HG03159 (cell line): Measurements from ENCODE around the gene NCF2.

Source experiments
- ATAC-seq: cut with Tn5 transposase; IDR thresholded peaks from one replicate; pipeline ENCODE4 v1.9.1; 2021; ENCODE audit warnings: mild to moderate bottlenecking, moderate library complexity; ENCODE audit not compliant: unreplicated experiment

The NCF2 gene

DNA sequence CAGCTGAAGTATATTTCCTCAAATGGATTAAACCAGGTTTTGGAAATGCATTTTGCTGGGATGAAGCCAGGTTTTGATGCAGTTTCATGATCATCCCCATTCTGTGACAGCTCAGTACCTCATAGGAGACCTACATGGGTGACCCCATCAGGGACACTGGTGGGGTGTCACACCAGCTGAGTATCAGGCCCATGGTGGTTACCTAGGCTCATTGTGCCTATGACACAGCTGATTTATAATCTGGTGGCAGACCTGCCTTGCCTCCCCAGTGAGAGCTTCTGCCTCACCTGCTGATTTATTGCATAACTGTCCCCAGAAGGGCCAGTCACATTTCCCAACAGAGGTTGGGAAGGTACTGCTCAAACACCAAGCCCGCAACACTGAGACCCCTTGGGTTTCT, 3.8 kb downstream of the NCF2 start:
- ATAC-seq: no peak

DNA sequence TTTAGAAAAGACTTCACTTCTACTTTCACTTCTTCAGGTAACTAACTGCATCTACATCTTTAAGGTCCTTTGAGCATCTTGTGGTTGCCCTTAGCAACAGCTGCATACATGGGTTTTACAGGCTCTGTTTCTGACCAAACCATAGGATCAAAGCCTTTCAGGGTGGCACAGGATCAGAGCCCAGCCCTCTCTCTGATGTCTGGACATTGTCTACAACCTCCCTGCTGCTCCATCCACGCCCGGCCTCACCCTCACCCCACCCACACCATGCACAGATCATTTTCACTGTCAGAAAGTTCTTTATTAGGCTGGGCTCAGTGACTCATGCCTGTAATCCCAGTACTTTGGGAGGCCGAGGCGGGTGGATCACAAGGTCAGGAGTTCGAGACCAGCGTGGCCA, 5.2 kb downstream of the NCF2 start:
- peak; percentile 49 for ATAC-seq

DNA sequence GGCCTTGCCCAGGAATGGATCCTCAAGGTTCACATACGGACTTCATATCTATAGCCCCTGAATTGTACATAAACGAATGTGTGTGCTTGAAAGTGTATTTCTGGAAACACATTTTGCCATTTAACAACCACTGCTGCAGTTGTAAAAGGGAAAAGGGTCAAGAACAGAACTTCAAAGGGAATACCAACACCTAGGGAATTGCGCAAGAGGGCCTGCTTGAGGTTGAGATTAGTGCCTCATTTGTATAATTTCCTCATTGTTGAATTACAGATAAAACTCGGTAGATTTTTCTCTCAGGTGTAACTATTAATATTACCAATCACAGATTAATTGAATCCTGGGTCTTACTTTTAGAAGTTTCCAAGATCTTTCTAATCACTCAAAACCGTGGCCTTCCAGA, 6.1 kb downstream of the NCF2 start:
- ATAC-seq: no peak

DNA sequence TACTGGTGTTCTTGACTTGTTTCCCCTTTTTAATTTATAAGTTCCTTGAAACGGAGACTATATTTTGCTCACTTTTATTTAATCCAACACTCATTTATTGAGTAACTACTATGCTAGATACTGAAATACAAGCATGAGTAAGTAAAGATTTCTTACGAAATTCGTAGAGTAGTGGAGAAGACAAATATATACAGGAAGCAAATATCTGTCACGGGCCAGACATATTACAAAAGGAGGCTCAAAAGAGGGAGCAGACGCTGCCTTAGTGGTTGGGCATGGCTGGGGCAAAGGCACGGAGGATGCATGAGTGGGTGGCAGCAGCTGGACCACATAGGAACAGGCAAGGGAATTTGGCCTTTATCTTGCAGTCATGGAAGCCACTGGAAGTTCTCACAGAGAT, 6.8 kb downstream of the NCF2 start:
- no peak for ATAC-seq

DNA sequence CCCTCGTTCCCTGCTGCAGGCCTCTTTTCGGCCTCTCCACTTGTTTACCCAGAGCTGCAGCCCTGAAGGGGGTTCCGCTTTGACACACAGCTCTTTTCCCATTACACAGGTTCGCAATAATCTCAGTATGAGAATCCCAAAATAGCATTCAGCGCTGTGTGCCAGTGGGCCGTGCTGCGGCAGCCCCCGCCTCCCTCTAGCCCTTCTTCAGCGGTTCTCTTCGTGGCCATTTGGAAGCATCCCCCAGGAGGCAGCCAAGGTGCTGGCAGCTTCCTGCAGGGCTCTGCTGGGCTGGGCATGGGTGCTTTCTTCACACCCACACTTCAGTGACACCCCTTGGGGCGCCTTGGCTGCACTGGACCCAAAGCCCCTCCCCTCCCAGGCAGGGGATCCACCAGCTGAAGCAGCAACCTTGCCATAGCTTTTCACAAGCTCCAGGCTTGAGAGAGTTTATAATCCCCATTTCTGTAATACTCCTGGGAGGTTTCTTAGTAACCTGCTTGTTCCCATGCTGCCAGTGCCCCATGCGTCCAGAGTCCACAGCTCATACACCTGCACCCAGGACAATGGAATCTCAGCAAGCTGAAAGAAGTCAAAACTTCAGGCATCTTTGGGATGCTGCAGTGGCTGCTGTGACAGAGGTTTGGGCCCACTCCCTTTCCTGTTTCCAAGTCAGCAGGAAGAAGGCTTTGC, 8.1 kb downstream of the NCF2 start:
- ATAC-seq: no peak

DNA sequence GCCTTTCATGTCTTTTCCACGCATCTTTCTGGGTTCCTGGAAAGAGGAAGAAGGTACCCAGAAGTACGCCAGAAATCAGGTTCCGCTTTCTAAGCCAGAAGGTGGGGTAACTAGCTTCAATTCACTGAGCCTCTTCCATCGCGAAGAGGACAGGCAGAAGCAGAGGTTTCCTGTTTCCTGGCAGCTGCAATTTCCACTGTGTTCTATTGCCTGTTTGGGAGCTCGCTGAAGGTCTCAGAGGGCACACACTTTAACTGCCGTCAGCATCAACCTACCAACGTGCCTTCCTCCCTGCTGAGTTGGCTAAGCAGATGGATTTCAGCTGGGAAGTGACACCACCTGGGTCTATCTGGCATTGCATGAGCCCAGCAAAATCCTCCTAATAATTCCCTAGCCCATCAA, 10.0 kb downstream of the NCF2 start:
- no peak for ATAC-seq

DNA sequence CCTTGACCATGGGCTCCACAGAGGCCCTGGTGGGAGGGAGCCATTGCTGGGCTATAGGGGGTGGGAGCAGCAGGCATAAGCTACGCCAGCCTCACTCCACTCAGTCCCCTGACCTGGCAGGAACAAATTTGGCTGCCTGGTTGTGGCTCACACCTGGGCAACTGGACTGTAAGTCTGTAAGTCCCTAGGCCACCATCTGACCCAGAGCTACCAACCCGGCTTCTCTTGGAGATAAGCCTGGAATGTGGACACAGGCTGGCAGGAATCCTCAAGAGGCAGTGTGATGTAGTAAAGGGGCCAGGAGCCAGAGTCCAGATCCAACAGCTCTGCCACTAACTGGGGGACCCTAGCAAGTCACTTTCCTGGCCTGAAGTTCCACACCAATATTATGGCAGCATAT, 11.4 kb downstream of the NCF2 start:
- no peak for ATAC-seq

DNA sequence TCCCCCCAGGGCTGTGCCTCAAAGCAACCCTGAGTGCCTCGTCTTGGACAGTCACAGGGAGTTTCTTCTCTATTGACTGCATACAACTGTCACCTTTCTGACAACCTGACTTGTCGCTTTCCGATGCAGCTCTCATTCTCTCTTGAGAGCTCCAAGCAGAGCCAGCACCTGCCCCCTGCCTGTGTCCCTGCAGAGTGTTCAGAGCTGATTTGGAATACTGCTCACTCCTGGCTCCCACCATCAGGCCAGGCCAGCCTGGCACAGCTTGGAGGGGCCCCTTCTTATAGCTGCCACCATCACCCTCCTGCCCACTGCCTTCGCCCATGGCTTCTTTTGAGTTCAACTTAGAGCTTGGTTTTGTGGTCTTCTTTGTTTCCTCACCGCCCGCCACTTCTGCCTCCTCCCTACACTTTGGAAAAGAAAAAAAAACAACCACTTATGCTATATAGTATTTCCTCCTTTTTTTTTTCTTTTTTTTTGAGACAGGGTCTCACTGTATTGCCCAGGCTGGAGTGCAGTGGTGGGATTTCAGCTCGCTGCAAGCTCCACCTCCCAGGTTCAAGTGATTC, 12.3 kb downstream of the NCF2 start:
- no peak for ATAC-seq

DNA sequence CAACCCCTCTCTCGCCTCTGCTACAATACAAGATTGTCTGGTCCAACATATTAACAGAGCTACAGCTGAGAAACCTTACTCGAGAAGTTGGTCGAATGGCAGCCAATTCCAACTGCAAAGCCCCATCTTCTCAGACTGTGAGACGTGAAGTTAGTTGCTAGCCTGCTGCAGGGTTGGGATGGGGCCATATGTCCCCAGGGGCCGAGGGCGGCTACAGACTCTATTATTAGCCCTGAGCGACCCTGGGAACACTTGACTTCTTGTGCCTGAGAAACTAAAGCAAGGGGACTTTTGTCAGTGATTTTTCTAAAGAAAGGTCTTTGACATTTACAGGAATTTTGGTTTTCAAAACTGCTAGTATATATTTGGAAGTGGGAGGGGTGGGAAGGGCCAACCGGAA, 13.7 kb downstream of the NCF2 start:
- no peak for ATAC-seq

DNA sequence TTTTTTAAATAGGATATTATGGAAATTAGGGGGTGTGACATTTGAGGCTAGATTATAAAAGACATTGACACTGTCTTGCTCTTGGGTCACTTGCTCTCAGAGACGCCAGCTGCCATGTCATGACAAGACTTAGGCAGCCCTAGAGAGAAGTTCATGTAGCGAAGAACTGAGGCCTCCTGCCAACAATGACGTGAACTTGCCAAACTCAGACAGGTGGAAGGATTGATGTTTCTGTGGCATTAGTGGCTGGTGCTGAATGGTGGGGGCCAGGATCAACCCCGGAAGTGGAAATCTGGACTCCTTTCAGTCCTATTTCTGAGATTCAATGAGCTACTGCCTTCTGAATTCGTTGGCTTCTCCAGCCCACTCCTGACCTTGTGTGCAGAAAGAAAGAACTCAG, 14.7 kb downstream of the NCF2 start:
- ATAC-seq: no peak

DNA sequence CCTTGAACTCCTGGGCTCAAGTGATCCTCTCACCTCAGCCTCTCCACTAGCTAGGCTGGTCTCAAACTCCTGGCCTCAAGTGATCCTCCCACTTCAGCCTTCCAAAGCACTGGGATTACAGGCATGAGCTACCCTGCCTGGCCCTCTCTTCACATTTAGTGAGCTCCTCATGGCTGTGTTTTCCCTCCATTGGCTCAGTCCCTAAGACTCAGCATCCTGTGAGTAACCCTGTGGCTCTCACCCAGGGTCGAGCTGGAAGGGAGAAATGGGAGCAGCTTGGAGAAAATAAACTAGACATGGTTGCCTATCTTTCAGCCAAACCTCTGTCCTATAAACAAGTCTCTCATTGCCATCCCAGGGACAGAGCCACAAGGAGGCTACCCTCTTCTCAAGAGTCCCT, 17.5 kb downstream of the NCF2 start:
- no peak for ATAC-seq

DNA sequence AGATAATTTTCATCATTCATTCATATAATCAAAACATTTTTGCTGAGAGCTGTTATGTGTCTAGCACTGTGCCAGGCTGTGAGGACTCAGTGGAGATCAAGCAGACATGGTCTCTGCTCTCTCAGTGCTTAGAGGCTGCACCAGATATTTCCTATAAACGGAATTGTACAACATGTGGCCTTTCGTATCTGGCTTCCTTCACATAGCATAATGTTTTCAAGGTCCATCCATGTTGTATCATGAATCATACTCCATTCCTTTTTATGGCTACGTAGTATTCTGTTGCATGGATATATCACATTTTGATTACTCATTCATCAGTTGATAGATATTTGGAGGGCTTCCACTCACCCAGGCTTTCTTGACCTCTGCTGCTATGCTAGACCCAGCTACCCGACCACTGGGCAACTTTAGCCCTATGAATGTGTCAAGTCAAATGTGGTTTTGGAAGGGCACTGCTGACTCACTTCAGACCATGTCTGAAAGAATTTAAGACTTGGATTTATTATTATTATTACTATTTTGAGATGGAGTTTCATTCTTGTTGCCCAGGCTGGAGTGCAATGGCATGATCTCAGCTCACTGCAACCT, 18.5 kb downstream of the NCF2 start:
- ATAC-seq: no peak

DNA sequence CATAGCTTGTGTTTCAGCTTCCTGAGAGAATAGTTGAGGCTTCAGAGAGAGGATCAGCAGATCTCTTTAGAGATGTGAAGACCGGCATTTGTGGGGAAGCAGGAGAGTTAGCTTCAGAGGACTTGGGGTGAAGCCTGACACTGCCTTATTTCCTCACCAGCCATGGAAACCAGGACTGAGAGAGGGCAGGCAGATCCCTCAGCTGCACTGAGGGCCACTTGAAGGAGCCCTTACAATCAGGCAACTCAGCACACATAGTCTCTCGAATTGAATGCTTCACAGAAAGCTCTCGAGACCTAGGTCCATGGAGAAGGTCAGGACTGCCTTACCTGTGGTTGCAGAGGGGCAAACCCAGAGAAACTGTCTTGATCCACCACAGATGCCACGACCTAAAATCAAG, 19.8 kb downstream of the NCF2 start:
- no peak for ATAC-seq

DNA sequence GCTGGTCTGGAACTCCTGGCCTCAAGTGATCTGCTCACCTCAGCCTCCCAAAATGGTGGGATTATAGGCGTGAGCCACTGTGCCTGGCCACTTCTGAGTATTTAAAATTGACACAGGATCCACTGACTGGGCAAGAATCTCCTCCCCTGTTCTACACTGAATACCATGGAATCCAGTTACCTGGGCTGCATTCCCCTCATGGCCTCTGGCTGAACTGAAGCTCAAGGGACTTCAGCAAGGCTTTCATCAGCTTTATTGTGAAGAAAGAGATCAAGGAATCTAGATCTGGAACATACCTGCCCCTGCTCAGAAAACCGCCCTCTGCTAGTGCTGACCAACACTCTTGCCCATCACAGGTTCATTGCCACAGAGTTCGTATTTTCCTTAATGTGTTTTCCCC, 20.5 kb downstream of the NCF2 start:
- ATAC-seq: no peak

DNA sequence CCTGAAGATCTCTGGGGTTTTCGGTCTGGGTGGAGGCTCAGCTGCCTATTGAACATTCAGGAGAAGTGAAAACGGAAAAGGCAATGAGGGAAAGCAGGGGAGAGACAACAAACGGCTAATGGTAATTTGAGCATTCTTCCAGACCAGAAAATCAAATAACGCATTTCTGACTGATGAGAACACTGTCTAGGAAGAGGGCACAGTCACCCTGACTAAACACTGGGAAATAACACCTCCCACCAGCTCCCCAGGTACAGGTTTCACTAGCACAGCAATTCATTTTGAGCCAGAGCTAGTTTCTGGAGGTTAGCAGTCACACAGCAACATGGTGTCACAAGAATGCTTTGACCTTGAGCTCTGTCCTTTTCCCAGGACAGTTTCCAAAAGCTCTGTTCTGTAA, 21.1 kb downstream of the NCF2 start:
- no peak for ATAC-seq

DNA sequence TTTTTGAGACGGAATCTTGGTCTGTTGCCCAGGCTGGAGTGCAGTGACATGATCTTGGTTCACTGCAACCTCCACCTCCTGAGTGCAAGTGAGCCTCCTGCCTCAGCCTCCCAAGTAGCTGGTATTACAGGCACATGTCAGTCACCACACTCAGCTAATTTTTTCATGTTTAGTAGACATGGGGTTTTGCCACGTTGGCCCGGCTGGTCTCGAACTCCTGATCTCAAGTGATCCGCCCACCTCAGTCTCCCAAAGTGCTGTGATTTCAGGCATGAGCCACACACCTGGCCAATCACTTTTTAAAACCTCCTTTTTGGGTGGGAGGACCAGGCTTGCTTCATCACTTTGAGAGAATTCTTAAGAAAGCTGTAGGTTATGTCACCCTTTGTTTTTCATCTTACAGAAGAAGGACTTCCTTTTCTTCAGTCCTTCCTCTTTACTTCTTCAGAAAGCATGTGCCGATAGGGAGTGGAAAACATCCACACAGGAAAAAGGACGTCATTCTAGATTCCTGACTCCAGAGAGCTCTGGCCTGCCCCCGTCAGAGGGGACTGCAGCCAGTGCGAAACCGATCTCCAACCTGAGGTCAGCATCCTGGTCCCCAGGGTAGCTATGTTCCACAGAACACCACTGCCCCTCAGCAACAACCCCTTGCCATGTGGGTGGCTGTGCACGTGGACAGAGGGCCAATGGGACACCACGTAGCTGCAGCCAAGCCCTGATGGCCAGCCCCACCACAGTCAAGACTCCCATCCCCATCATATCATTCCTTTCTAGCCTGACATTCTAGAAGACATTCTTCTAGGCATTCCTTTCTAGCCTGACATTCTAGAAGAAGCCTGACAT, 21.9 kb downstream of the NCF2 start:
- ATAC-seq: no peak

DNA sequence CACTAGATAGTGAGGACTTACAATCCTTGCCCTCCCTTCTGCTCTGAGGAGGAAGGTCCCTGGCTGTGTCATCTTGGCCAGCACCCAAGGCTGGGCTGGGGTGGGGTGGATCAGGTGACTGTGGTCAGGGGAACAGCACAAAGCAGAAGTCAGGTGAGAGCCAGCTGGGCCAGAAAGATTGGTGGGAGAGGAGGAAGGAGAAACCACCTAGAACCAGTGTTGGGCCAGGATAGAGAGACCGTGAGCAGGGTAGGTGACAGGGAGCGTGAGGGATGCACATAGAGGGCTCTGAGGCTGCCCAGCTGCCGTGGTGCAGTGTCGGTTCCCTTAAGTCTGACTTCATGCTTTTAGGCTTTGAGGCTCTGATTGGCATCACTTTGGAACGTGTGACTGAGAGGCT, 22.7 kb downstream of the NCF2 start:
- peak; percentile 64 for ATAC-seq

DNA sequence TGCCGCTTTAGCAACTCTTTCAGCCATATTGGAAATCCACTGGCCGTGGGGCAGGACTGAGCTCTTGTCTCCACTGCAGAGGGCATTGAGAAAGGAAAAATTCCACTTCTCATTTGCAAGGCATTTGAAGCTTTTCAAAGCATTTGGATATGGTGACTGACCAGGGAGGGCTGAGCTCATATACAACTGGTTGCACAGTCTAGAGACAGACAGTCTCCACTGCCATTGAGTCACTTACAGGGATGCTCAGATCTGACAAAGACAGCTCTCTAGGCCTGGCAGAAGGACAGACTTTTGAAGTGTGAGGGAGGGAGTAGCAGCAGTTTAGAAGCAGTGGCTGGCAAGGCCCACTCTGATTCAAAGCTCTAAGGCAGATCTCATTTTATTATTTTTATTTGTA, 24.2 kb downstream of the NCF2 start:
- ATAC-seq: no peak

DNA sequence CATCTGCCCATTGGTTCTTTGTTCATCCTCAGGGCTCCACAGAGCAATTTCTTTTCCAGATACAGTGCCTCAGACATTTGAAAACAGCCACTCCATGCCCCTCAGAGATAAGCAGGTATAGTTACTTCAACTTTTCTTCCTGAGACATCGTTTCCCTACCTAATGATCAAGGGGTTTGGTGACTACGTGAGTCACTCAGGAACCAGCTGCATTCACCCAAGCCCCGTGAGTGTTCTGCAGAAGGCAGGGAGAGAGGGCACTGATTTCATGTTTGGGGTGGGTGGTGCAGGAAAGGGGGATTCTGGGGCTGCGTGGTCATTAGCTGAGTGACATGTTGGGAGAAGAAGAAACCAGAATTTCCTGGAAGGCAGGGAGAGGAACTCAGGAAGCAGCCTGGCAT, 25.0 kb downstream of the NCF2 start:
- no peak for ATAC-seq

DNA sequence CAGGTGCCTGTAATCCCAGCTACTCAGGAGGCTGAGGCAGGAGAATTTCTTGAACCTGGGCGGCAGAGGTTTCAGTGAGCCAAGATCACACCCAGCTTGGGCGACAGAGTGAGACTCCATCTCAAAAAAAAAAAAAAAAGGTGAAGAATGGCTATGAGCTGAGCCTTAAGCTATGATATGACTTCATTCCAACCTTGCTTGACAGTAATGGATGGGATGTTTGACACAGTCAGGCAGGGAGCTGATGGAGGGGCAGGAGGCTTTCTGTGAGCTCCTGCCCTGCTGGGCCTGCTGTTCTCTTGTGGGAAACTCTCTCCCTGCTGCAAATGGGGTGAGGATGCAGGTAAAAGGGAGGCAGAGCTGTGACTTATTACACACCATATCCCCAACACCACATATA, 27.6 kb downstream of the NCF2 start:
- ATAC-seq: no peak

DNA sequence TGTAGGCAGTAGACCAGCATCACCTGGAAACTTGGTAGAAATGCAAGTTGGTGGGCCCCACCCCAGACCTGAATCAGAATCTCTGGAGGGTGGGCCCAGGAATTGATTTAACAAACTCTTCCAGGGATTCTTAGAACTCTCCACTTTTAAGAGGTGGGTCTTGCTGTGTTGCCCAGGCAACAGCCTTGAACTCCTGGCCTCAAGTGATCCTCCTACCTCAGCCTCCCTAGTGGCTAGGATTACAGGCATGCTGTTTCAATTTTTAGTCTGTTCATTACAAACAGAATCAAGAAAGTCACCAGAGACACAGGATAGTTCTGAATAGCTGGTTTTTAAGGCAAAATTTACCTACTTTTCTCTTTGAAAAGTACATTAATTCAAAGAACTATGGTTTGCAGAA, 31.2 kb downstream of the NCF2 start:
- no peak for ATAC-seq

DNA sequence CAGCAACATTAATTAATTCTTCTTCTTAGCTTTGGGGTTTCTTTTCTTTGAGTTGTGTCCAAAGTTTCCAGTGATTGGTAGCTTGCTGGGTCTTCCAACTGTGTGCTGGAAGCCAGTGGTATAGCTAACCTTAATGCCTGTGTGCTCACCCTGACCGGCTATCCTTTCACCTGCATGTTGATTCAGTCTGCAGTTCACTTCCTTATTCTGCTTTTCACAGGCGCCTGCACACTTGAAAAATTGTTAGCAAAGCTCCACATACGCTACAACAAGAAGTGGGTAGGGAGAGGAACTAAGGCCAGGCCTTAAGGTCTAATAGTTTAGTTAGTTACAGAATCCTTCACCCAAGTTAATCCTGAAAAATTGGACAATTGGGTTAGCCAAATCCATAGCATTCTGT, 35.7 kb downstream of the NCF2 start:
- no peak for ATAC-seq
